ENCODE measurements around the gene SLC4A1. TPM values are rescaled to one million over a fixed set of nuclear protein-coding genes. Genes with fewer than 3 reads are reported as not detected.

Gene SLC4A1
- polyA plus RNA-seq, 1 of the 3 experiments (the other 2 are of a cell fraction) = not detected

DNA sequence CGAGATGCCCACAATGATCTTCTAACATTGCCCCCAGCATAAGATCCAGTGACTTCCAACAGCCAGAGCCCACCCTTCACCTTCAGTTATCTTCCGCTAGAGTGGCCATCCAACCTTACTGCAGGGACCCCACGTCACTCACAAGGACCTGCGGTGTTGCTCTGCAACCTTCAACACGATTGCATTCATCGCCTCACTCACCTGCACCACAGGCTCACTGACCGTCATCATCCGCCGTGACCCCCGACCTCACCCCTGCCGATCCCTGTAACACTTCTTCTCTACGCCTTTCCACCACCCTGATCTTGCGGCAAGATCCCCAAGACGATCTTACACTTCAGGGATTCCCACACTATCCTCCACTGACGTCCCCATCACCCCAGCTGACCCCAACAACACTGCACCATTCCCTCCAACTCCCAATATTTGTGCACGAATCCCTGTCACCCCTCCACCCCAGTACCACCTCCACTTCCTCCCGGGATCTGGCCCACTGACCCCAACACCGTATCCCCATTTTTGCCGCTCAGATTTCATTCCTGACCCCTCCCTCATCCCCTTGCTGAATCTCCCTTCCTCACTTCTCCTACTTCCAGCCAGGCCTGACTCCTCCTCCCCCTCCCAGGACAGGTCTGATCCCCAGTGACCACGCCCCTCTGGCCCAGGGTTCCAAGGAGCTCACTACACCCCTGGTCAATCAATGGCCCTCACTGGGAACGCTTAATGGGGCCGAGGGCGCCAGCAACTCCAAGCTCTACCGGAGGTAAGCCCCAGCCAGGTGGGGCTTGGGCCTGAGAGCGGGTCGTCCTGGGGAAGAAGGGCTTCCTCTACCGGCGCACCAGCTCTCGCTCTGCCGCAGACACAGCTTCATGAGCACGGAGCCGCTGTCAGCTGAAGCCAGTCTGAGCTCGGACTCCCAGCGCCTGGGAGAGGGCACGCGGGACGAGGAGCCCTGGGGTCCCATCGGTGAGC, 48.1 kb upstream of the SLC4A1 start:
- Histone ChIP-seq H3K36me3 (replicated peaks in 1 of 2; ENCODE audit: control insufficient read depth in 1 of 2, insufficient read depth in 2 of 2, low read length in 1 of 2) (peaks cover 0 to 19% of the 10 kb centered on the region in 2 experiments), H3K4me1 (ENCODE audit: control insufficient read depth in 1 of 2, insufficient read depth in 2 of 2, low read depth in 1 of 2, low read length in 1 of 2) (peaks cover 0 to 5% of the 10 kb centered on the region in 2 experiments; a peak in 1 of 4 replicates), H3K4me2 (no peak overlapping the region), H3K79me2 (ENCODE audit: insufficient read depth) (no peaks in the 10 kb centered on the region), H3K9me2 (no peaks in the 10 kb centered on the region), H3K9ac (no peak overlapping the region), H3K9me3 (no peaks in the 10 kb centered on the region), H4K20me1 (ENCODE audit: insufficient read depth) (no peaks in the 10 kb centered on the region), H3F3A (replicated peaks; ENCODE audit: insufficient read depth) (no peaks in the 10 kb centered on the region), H2AFZ (ENCODE audit: low read depth) (no peak overlapping the region), H3K27ac (ENCODE audit: low read depth in 2 of 2, low read length in 1 of 2) (no peak overlapping the region), H3K27me3 (ENCODE audit: insufficient read depth) (no peaks in the 10 kb centered on the region), H3K4me3 (ENCODE audit: low read depth in 2 of 2, low read length in 1 of 2) (no peak overlapping the region)
- TF ChIP-seq ELF1 (IDR thresholded peaks at IDR 0.05) = no peak
- TF ChIP-seq, protein P1, sequence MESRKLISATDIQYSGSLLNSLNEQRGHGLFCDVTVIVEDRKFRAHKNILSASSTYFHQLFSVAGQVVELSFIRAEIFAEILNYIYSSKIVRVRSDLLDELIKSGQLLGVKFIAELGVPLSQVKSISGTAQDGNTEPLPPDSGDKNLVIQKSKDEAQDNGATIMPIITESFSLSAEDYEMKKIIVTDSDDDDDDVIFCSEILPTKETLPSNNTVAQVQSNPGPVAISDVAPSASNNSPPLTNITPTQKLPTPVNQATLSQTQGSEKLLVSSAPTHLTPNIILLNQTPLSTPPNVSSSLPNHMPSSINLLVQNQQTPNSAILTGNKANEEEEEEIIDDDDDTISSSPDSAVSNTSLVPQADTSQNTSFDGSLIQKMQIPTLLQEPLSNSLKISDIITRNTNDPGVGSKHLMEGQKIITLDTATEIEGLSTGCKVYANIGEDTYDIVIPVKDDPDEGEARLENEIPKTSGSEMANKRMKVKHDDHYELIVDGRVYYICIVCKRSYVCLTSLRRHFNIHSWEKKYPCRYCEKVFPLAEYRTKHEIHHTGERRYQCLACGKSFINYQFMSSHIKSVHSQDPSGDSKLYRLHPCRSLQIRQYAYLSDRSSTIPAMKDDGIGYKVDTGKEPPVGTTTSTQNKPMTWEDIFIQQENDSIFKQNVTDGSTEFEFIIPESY (IDR thresholded peaks at IDR 0.05; ENCODE audit: borderline replicate concordance, low read depth) = no peak
- TF ChIP-seq MXI1 (IDR thresholded peaks at IDR 0.05; ENCODE audit: low read depth, low read length) = no peak
- TF ChIP-seq GATA2 (CRISPR knock-in tag; IDR thresholded peaks at IDR 0.05) = no peak
- TF ChIP-seq, protein P2, sequence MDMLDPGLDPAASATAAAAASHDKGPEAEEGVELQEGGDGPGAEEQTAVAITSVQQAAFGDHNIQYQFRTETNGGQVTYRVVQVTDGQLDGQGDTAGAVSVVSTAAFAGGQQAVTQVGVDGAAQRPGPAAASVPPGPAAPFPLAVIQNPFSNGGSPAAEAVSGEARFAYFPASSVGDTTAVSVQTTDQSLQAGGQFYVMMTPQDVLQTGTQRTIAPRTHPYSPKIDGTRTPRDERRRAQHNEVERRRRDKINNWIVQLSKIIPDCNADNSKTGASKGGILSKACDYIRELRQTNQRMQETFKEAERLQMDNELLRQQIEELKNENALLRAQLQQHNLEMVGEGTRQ (IDR thresholded peaks at IDR 0.05; ENCODE audit: borderline replicate concordance, low read depth, low read length) = no peak
- no peak for TF ChIP-seq GABPA (IDR thresholded peaks at IDR 0.05; ENCODE audit: low read depth)
- no peak for TF ChIP-seq YY1 (IDR thresholded peaks at IDR 0.05; ENCODE audit: low read depth)
- TF ChIP-seq FOXM1 (IDR thresholded peaks at IDR 0.05; ENCODE audit: low read depth) = no peak
- TF ChIP-seq, protein P3, sequence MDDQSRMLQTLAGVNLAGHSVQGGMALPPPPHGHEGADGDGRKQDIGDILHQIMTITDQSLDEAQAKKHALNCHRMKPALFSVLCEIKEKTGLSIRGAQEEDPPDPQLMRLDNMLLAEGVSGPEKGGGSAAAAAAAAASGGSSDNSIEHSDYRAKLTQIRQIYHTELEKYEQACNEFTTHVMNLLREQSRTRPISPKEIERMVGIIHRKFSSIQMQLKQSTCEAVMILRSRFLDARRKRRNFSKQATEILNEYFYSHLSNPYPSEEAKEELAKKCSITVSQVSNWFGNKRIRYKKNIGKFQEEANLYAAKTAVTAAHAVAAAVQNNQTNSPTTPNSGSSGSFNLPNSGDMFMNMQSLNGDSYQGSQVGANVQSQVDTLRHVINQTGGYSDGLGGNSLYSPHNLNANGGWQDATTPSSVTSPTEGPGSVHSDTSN (IDR thresholded peaks at IDR 0.05) = no peak
- no peak for TF ChIP-seq TCF12 (IDR thresholded peaks at IDR 0.05)
- no peak for TF ChIP-seq RCOR1 (IDR thresholded peaks at IDR 0.05; ENCODE audit: low read length)
- no peak for TF ChIP-seq TEAD4 (IDR thresholded peaks at IDR 0.05; ENCODE audit: borderline replicate concordance, insufficient read depth)
- TF ChIP-seq MEF2A (IDR thresholded peaks at IDR 0.05; ENCODE audit: borderline replicate concordance, low read depth) = no peak
- TF ChIP-seq SMC3 (IDR thresholded peaks at IDR 0.05; ENCODE audit: low read depth, low read length) = no peak
- no peak for TF ChIP-seq RAD21 (IDR thresholded peaks at IDR 0.05; ENCODE audit: low read length)
- no peak for TF ChIP-seq NRF1 (IDR thresholded peaks at IDR 0.05; ENCODE audit: low read depth, low read length)
- no peak for TF ChIP-seq JUND (IDR thresholded peaks at IDR 0.05)
- no peak for TF ChIP-seq FOXJ3 (CRISPR knock-in tag; IDR thresholded peaks at IDR 0.05)
- no peak for TF ChIP-seq CHD2 (IDR thresholded peaks at IDR 0.05; ENCODE audit: low read length, partially characterized antibody)
- peak; percentile 28 for DNase-seq
- POLR2A ChIA-PET = interaction anchor here (0.7 kb wide), 1 partner anchor 105 kb away, joined by 4 read pairs; no protein-coding TSS in a partner anchor
- CTCF ChIA-PET = interaction anchor here (0.7 to 2.0 kb wide), 2 partner anchors 15 to 94 kb away, joined by 4 to 17 read pairs; no protein-coding TSS in a partner anchor
- 88% methylated on average over 34 of the region's 38 CpGs for WGBS (ENCODE audit: low lambda C conversion rate)
